GM12892 (cell line): ENCODE measurements around the gene CRIP3.

ENCODE experiments used
- POLR2A ChIP-seq: IDR thresholded peaks from 2 replicates; pipeline ENCODE4 v1.6.1; 2011; ENCODE audit warnings: low read depth, low read length, control low read depth
- POLR2AphosphoS5 ChIP-seq: IDR thresholded peaks from 2 replicates; pipeline ENCODE4 v1.6.1; 2011; ENCODE audit warnings: low read depth, low read length, control low read depth
- TAF1 ChIP-seq: IDR thresholded peaks from 2 replicates; pipeline ENCODE4 v1.6.1; 2011; ENCODE audit warnings: low read depth, mild to moderate bottlenecking, control low read depth, low read length, borderline replicate concordance

GRCh38 chr6:43268782-43269272, 39.8 kb downstream of the CRIP3 start:
- TF ChIP-seq TAF1 (no peak), POLR2A (no peak), POLR2AphosphoS5 (no peak)
